Glutamatergic neuron (in vitro differentiated cells): Measurements from ENCODE around the gene RFX1. TPM values are rescaled to one million over a fixed set of nuclear protein-coding genes. Genes with fewer than 3 reads are reported as not detected.
"Not testable (repeated sequence)": the region's sequence is repeated elsewhere in the genome, so short reads cannot be mapped to it uniquely, and the experiment has no call there.

Experiments
- DNase-seq: peaks from one replicate; pipeline ENCODE4 v3.0.0; 2022
- H3K27ac Mint-ChIP-seq: one replicate; pipeline ENCODE4 v1.8.0; 2020; ENCODE audit warnings: mild to moderate bottlenecking, mixed read lengths, inconsistent platforms; ENCODE audit not compliant: unreplicated experiment
- H3K27me3 Mint-ChIP-seq: one replicate; pipeline ENCODE4 v1.8.0; 2020; ENCODE audit warnings: mild to moderate bottlenecking, moderate library complexity, mixed read lengths, inconsistent platforms; ENCODE audit not compliant: unreplicated experiment
- H3K36me3 Mint-ChIP-seq: one replicate; pipeline ENCODE4 v1.8.0; 2020; ENCODE audit warnings: mild to moderate bottlenecking, mixed read lengths, inconsistent platforms; ENCODE audit not compliant: unreplicated experiment
- H3K4me1 Mint-ChIP-seq: one replicate; pipeline ENCODE4 v1.8.0; 2020; ENCODE audit warnings: mild to moderate bottlenecking, low read depth, mixed read lengths, inconsistent platforms; ENCODE audit not compliant: unreplicated experiment
- H3K4me3 Mint-ChIP-seq: one replicate; pipeline ENCODE4 v1.8.0; 2020; ENCODE audit warnings: mild to moderate bottlenecking, mixed read lengths, inconsistent platforms; ENCODE audit not compliant: unreplicated experiment
- H3K9me3 Mint-ChIP-seq: one replicate; pipeline ENCODE4 v1.8.0; 2020; ENCODE audit warnings: mild to moderate bottlenecking, moderate library complexity, mixed read lengths, inconsistent platforms; ENCODE audit not compliant: unreplicated experiment
- CTCF ChIP-seq: fragments of 200-600 bp; sonication (generic); IDR thresholded peaks from one replicate; pipeline ENCODE4 v1.5.0; 2021; ENCODE audit not compliant: partially characterized antibody, unreplicated experiment
- total RNA-seq: library from RNA; stranded (reverse); fragmentation: NEBNext Ultra II Directional; extraction: Animal tissue kit (Norgen Biotek cat#: 25700); gene quantifications from one replicate; pipeline ENCODE4 v1.2.1, GENCODE V29; 2021; ENCODE audit not compliant: unreplicated experiment

RFX1 gene
- total RNA-seq, 1 donor from 2014 or later = 9.4 TPM

GRCh38 chr19:13929340-13929739, 76.8 kb downstream of the RFX1 start:
- Mint-ChIP-seq H3K27ac (no peak overlapping the region), H3K27me3 (peaks cover 3% of the 10 kb centered on the region), H3K36me3 (no peaks in the 10 kb centered on the region), H3K9me3 (peaks cover 4% of the 10 kb centered on the region), H3K4me3 (no peak overlapping the region), H3K4me1 (no peaks in the 10 kb centered on the region)
- no peak for TF ChIP-seq CTCF
- DNase-seq = no peak

GRCh38 chr19:13926715-13927114, 79.4 kb downstream of the RFX1 start:
- no peak for DNase-seq
- Mint-ChIP-seq H3K27ac (no peak overlapping the region), H3K36me3 (peaks cover 11% of the 10 kb centered on the region), H3K27me3 (peaks cover 5% of the 10 kb centered on the region), H3K4me1 (no peaks in the 10 kb centered on the region), H3K9me3 (peaks cover 5% of the 10 kb centered on the region), H3K4me3 (no peak overlapping the region)
- TF ChIP-seq CTCF = no peak

- no peak for DNase-seq
- Mint-ChIP-seq H3K36me3 (peaks cover 11% of the 10 kb centered on the region), H3K27me3 (peaks cover 5% of the 10 kb centered on the region), H3K4me3 (no peak overlapping the region), H3K9me3 (peaks cover 5% of the 10 kb centered on the region), H3K4me1 (no peaks in the 10 kb centered on the region), H3K27ac (no peak overlapping the region)
- TF ChIP-seq CTCF = no peak
These were observed 80.1 kb downstream of the RFX1 start for GRCh38 chr19:13926010-13926409.

- no peaks in the 10 kb centered on the region for H3K4me1 Mint-ChIP-seq
- DNase-seq = no peak
- TF ChIP-seq CTCF = no peak
- peaks cover 5% of the 10 kb centered on the region for H3K9me3 Mint-ChIP-seq
- no peak overlapping the region for H3K27ac Mint-ChIP-seq
- peaks cover 5% of the 10 kb centered on the region for H3K27me3 Mint-ChIP-seq
- H3K4me3 Mint-ChIP-seq = no peak overlapping the region
- H3K36me3 Mint-ChIP-seq = peaks cover 11% of the 10 kb centered on the region
These were observed 82.7 kb downstream of the RFX1 start for GRCh38 chr19:13923194-13923987.

GRCh38 chr19:13922118-13922517, 84.0 kb downstream of the RFX1 start:
- H3K27ac Mint-ChIP-seq, H3K4me3 Mint-ChIP-seq, H3K4me1 Mint-ChIP-seq, DNase-seq, H3K27me3 Mint-ChIP-seq, H3K9me3 Mint-ChIP-seq: not testable (repeated sequence)
- H3K36me3 Mint-ChIP-seq = peaks cover 11% of the 10 kb centered on the region
